NCI-H2107 (cell line): Measurements from ENCODE around the gene CD63.

Source experiments
- DNase-seq: peaks from one replicate; lab custom pipeline; 2025; lab: John Stamatoyannopoulos, UW

CD63 gene

GRCh38 chr12:55686366-55687010 lies 42.3 kb downstream of the CD63 start:
- no peak for DNase-seq

DNA sequence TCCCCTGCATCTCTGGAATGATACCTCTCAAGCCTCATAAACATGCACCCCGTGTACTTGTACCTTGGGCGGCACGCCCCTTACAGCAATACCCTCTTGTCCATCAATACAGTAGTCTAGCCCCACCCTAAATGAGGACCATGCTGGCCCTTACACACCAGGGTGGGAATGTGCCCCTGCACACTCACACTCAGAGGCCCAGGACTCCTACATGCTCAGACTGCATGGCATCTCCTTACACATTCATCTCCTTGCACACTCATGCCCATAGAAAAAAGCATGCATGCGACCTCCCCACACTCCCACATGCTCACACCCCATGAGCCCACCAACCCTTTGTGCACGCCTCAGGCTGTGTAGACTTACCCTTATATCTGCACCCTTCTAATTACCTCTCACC lies 43.1 kb downstream of the CD63 start:
- no peak for DNase-seq

DNA sequence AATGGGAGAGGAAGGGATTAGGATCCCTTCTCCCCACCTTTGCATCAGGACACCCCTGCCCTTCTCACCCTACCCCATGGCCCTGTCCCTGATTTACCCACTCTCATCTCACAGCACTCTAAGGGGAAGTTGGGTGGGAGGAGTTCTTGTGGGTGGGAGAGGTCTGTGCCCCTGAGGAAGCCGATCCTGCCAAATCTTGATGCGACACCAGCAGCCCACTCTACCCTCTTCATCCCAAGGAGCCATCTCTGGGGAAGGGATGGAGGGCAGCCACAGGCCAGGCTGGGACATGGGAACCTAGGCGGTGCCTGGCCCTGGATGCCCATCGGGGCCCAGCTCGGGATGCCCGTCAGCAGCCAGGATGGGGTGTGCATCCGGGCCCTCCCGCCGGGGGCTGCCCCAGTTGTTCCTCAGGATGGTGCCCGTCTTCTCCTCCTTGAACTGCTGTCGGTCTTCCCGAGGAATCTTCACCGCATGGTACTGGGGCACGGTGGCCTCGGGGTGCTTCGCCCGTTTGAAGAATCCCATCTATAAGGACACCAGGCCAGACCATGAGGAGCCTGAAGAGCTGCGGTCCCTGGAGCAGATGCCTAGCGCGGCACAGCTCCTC lies 43.9 kb downstream of the CD63 start:
- no peak for DNase-seq

GRCh38 chr12:55683676-55684075 lies 45.1 kb downstream of the CD63 start:
- no peak for DNase-seq

DNA sequence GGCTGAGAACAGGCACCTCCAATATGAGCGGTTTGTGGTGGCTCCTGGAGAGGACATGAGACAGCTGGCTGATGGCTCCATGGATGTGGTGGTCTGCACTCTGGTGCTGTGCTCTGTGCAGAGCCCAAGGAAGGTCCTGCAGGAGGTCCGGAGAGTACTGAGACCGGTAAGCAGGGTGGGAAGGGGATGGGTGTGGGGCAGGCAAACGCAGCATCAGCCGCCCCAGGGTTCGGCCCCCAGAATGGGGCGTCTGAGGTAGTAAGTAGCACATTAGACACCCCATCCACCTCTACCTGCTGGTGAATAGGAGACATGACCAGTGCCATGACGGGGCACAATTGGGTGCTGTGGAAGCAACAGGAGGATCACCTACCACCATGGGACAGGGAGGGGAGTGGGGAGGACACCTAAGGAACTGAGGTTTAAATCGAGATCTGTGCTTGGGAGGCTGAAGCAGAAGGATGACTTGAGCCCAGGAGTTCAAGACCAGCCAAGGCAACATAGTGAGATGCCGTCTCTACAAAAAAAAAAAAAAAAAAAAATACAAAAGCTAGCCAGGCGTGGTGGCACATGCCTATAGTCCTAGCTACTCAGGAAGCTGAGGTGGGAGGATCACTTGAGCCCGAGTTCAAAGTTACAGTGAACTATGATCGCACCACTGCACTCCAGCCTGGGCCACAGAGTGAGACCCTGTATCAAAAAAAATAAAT lies 46.6 kb downstream of the CD63 start:
- DNase-seq: no peak

- DNase-seq: no peak
These were observed 47.4 kb downstream of the CD63 start for GRCh38 chr12:55681142-55682077.

DNA sequence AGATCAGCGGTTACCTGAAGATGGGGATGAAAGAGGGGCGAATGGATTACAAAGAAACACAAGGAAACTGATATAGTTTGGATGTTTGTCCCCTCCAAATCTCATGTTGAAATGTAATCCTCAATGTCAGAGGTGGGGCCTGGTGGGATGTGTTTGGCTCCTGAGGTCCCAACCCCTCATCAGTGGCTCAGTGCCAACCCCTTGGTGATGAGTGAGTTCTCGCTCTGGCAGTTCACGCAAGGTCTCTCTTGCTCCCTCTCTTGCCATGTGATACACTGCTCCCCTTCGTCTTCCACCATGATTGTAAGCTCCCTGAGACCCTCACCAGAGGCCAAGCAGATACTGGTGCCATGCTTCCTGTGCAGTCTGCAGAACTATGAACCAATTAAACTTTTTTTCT lies 49.1 kb downstream of the CD63 start:
- no peak for DNase-seq

GRCh38 chr12:55676707-55677106 lies 52.1 kb downstream of the CD63 start:
- DNase-seq: no peak

- no peak for DNase-seq
These were observed 53.1 kb downstream of the CD63 start for GRCh38 chr12:55675666-55676065.
